GM18868 (cell line): ENCODE measurements around the gene RUSC2.
"Not testable (repeated sequence)": the region's sequence is repeated elsewhere in the genome, so short reads cannot be mapped to it uniquely, and the experiment has no call there.

Source experiments
- ATAC-seq: cut with Tn5 transposase; IDR thresholded peaks from one replicate; pipeline ENCODE4 v1.9.1; 2021; ENCODE audit warnings: mild to moderate bottlenecking, moderate library complexity; ENCODE audit not compliant: unreplicated experiment

The RUSC2 gene

GRCh38 chr9:35493119-35493518 is 3.2 kb downstream of the RUSC2 start:
- not testable (repeated sequence) for ATAC-seq

GRCh38 chr9:35495984-35496383 is 6.1 kb downstream of the RUSC2 start:
- no peak for ATAC-seq

GRCh38 chr9:35498245-35498644 is 8.3 kb downstream of the RUSC2 start:
- ATAC-seq = not testable (repeated sequence)

- no peak for ATAC-seq
These were observed 9.3 kb downstream of the RUSC2 start for GRCh38 chr9:35499029-35499700.

- no peak for ATAC-seq
These were observed 9.8 kb downstream of the RUSC2 start for GRCh38 chr9:35499701-35500030.

GRCh38 chr9:35500130-35500748 is 10.3 kb downstream of the RUSC2 start:
- ATAC-seq = no peak

- ATAC-seq = no peak
These were observed 12.0 kb downstream of the RUSC2 start for GRCh38 chr9:35501946-35502345.

- no peak for ATAC-seq
These were observed 16.4 kb downstream of the RUSC2 start for GRCh38 chr9:35506359-35506758.

GRCh38 chr9:35508069-35508468 is 18.2 kb downstream of the RUSC2 start:
- no peak for ATAC-seq

- ATAC-seq = no peak
These were observed 20.5 kb downstream of the RUSC2 start for GRCh38 chr9:35510383-35510753.

- ATAC-seq = no peak
These were observed 21.0 kb downstream of the RUSC2 start for GRCh38 chr9:35510754-35511428.

GRCh38 chr9:35511453-35511852 is 21.5 kb downstream of the RUSC2 start:
- ATAC-seq = no peak

- no peak for ATAC-seq
These were observed 25.9 kb downstream of the RUSC2 start for GRCh38 chr9:35515766-35516165.

GRCh38 chr9:35516479-35516878 is 26.6 kb downstream of the RUSC2 start:
- no peak for ATAC-seq

GRCh38 chr9:35517131-35517530 is 27.2 kb downstream of the RUSC2 start:
- ATAC-seq = no peak

- ATAC-seq = no peak
These were observed 27.8 kb downstream of the RUSC2 start for GRCh38 chr9:35517552-35518224.

GRCh38 chr9:35518225-35518821 is 28.4 kb downstream of the RUSC2 start:
- ATAC-seq = no peak

- ATAC-seq = no peak
These were observed 29.2 kb downstream of the RUSC2 start for GRCh38 chr9:35518981-35519679.

- no peak for ATAC-seq
These were observed 29.9 kb downstream of the RUSC2 start for GRCh38 chr9:35519692-35520363.

- ATAC-seq = no peak
These were observed 30.4 kb downstream of the RUSC2 start for GRCh38 chr9:35520364-35520710.
